SW480 (cell line): ENCODE data around the gene RABGAP1.

Experiments
- DNase-seq: peaks from one replicate; pipeline ENCODE4 v3.0.0-alpha.2; 2016; ENCODE audit warnings: low spot score

The RABGAP1 gene

DNA sequence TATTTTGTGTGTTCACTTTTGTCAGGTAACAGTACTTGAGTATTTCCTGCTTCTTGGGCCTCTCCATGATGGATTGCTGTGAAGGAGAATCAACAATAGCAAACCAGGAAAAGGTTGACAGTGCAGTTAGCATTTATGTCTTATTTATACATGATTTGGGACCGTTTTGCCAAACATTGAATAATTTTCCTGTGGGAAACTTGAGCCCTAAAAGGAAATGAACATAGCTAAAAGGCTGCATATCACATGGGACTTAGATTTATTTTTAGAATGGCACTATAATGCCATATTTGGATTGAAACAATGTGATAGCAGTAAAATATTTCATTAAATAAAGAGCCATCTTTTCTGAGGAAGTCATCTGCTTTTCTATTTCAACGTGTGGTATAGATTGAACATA is 107.9 kb downstream of the RABGAP1 start:
- DNase-seq: no peak

GRCh38 chr9:123049589-123050222 is 108.9 kb downstream of the RABGAP1 start:
- no peak for DNase-seq

DNA sequence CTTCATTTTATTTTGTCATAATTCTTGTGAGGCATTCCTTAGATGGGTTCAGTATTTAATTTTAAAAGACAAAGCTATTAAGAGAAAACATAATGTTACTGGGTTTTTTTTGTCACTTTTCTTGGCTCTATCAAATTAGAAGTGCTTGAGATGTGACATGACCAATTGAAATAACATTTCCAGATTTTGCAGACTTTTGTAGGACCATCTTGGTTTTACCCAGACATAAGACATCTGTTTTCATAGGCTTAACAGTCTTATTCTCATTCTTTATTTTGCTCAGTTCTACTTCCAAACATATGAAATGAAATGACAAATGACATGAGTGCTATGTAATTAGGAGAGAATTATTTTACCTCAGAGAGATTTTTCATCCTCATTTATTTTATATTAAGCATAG is 112.2 kb downstream of the RABGAP1 start:
- DNase-seq: no peak

GRCh38 chr9:123053711-123054110 is 112.9 kb downstream of the RABGAP1 start:
- DNase-seq: no peak

GRCh38 chr9:123058834-123059233 is 118.0 kb downstream of the RABGAP1 start:
- peak; percentile 18 for DNase-seq

GRCh38 chr9:123059472-123060220 is 118.8 kb downstream of the RABGAP1 start:
- DNase-seq: no peak

- no peak for DNase-seq
Measured at GRCh38 chr9:123061216-123061615, 120.4 kb downstream of the RABGAP1 start.

DNA sequence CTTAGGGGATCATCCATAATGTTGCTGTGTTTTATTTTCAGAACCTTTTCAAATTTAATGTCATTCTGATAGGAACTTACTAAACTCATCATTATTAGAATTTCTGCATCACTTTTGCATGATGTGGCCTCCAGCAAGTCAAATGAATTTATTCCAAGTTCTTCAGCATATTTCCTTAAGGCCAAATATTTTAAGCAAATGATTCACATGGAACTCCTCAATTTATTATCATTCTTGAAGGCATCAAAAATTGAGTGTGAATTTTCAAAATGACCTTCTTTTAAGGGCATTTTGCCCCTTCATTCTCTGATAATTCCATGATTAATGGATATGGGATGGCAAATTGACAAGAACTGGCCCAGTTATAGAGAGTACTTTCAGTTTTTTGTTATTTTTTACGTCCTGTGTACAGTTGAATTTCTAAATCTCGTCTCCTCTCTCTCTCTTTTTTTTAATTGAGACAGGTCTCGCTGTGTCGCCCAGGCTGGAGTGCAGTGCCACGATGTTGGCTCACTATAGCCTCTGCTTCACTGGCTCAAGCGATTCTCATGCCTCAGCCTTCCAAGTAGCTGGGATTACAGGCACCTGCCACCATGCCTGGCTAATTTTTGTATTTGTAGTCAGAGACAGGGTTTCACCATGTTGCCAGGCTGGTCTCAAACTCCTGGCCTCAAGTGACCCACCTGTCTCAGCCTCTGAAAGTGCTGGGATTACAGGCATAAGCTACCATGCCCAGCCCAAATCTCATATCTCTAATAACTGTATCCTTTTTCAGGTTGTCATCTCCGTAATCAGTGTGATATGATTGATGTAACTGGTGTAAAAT is 121.7 kb downstream of the RABGAP1 start:
- no peak for DNase-seq

DNA sequence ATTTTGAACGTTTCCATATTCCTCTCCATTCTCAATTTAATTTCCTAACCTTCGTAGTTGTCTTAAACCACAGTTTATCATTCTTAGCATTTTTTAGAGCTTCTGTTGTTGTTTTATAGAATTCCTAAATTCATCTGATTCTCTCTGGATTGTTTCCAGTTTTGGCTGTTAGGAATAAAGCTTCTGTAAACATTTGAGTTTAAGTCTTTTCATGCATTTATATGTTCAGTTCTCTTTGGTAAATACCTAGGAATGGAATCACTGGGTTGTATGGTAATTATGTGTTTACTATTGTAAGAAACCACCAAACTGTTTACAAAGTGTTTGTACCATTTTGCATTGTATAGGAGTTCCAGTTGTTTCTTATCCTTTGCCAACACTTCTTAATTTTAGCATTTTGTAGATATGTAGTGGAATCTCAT is 122.4 kb downstream of the RABGAP1 start:
- DNase-seq: no peak

DNA sequence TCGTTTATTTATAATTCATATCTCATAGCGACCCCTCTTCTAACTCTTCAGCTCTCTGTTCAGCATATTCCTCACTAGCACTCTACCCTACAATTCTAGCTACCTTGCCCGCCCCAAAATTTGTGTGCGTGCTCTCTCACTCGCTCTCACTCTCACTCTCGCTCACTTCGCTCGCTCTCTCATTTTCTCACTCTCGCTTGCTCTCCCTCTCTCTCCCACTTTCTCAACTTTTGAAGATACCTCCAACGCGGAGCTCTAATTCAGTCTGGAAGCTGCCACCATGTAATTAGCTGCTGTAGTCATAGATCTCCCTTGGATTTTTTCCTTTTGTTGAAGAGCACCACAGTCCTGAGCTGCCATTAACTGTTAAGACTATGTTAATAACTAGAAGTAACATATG is 123.1 kb downstream of the RABGAP1 start:
- no peak for DNase-seq

DNA sequence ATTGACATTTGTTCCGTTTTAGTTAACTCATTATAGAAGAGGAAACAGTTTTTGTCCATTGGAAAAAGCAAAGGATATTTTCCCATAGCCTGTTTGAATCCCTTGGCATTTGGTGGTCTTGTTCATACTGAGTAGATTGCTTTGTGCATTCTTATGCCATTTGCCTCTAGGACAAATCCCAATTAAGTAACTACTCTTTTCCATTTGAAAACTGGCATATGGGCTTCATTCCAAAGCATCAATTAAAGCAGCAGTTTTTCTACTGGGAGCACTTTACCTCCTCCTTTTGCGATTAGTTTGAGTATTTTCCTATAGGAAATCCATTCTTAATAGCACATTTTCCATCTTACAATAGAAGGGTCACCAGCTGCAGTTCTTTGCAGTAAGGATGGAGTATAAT is 123.9 kb downstream of the RABGAP1 start:
- DNase-seq: no peak

- no peak for DNase-seq
Measured at GRCh38 chr9:123065196-123065595, 124.4 kb downstream of the RABGAP1 start.

- no peak for DNase-seq
Measured at GRCh38 chr9:123067136-123067535, 126.3 kb downstream of the RABGAP1 start.

DNA sequence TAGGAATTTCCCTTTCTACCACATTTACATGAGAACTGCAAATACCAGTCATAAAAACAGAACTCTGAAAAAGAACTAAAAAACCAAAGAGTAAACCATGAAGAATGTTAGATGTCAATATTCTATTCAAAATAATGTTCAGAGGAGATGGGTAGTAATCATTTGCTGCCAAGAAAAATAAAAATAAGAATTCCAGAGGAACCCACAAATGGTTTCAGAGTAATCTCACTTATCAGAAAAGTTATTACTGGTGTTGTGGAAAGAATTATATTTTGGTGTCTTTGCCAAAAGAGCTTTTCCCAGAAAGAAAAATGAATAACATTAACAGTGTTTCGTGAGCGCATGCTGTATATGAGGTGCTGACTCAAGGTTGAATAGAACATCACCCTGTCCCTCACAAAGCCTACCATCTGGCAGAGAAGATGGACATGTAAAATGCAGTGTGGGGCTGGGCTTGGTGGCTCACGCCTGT is 128.2 kb downstream of the RABGAP1 start:
- no peak for DNase-seq

- DNase-seq: no peak
Measured at GRCh38 chr9:123070198-123070597, 129.4 kb downstream of the RABGAP1 start.

GRCh38 chr9:123072407-123072995 is 131.7 kb downstream of the RABGAP1 start:
- DNase-seq: no peak

DNA sequence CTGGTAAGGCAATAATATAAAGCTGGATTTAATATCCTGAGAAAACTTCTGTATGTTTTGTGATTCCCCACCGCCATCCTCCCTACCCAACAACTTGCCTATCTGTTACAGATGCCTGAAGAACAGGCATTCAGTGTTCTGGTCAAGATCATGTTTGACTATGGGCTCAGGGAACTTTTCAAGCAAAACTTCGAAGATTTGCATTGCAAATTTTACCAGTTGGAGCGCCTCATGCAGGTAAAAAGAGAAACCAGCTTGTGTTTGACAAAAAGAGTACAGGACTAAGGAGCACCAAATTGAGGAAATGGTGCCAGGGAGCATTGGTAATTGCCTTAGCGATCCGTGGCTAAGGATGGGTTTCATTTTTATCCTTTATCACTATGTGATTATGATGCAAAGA is 132.6 kb downstream of the RABGAP1 start:
- DNase-seq: no peak

- DNase-seq: no peak
Measured at GRCh38 chr9:123073991-123074422, 133.2 kb downstream of the RABGAP1 start.

DNA sequence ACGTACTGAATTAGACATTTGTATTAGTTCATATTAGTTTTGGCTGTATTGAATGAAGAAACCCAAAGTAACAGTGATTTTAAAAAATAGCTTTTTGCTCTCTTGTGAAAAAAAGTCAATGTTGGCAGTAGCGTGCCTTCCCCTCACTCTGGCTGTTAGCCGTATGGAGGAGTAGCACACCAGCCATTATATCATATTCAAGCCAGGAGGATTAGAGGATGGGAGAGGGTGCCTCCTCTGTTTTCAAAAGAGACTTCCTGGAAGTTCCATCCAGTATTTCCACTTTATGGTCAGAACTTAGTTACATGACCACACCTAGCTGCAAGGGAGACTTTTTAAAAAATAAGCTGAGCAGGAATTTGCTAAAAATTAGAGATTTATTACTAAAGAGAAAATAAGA is 133.8 kb downstream of the RABGAP1 start:
- DNase-seq: no peak

DNA sequence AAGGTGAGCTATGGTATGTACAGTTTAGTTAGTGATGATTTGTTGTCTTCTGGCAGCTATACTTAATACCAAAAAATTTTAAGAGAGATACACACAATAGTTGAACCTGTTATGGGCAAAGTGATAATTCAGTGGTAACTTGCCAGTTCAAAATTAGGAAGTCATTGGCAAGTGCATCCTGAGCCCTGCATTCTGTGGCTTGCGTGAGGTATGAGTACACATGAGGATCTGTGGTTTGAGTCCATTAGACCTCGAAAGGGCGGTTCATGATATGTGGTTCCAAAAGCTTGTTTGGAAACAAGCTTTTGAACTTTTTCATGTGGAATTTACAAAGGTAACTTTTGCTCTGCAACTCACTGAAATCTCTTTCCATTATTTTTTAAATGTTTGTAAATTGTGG is 139.6 kb downstream of the RABGAP1 start:
- DNase-seq: no peak

GRCh38 chr9:123081824-123082223 is 141.0 kb downstream of the RABGAP1 start:
- peak; percentile 22 for DNase-seq

DNA sequence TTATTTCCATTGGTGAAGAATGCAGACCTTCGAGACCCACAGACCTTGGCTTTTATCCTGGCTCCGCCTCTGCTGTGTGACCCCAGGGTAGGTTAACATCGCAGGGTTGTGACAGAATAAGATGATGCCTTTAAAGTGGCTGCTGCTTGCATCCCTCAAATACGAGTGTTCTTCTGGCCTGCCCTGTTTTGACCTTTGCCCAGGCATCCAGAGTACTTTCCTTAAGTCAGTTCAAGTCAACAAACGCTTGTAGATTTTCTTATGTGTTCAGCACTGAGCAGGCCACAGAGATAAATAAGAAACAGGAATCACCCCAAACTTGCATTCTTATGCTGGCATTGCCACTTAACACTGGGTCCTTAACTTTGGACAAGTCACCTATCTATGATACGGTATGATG is 142.9 kb downstream of the RABGAP1 start:
- no peak for DNase-seq
